Karpas-422 (cell line): ENCODE data around the gene CXCL8. TPM values are rescaled to one million over a fixed set of nuclear protein-coding genes. Genes with fewer than 3 reads are reported as not detected.

Experiments
- DNase-seq: peaks from one replicate; pipeline ENCODE4 v3.0.0-alpha.2; 2015
- H2AFZ ChIP-seq: fragments of 200-600 bp; sonication (generic); 2 replicates; pipeline ENCODE4 v1.6.1; 2014; ENCODE audit warnings: antibody characterized with exemption, low read length, mixed read lengths
- H3K27ac ChIP-seq: fragments of 200-600 bp; sonication (generic); 2 replicates; pipeline ENCODE4 v1.5.1; 2014; ENCODE audit warnings: mild to moderate bottlenecking, low read length, moderate library complexity
- H3K27me3 ChIP-seq: fragments of 200-600 bp; sonication (generic); 2 replicates; pipeline ENCODE4 v1.6.1; 2014; ENCODE audit warnings: low read length, mixed read lengths
- H3K36me3 ChIP-seq: fragments of 200-600 bp; sonication (generic); 2 replicates; pipeline ENCODE4 v1.6.1; 2014; ENCODE audit warnings: low read length, mixed read lengths; ENCODE audit not compliant: insufficient read depth
- H3K4me1 ChIP-seq: fragments of 200-600 bp; sonication (generic); 2 replicates; pipeline ENCODE4 v1.6.1; 2014; ENCODE audit warnings: mild to moderate bottlenecking, low read length, mixed read lengths
- H3K4me2 ChIP-seq: fragments of 200-600 bp; sonication (generic); 2 replicates; pipeline ENCODE4 v1.6.1; 2014; ENCODE audit warnings: low read length, low read depth, mild to moderate bottlenecking; ENCODE audit not compliant: poor library complexity, severe bottlenecking
- H3K4me3 ChIP-seq: fragments of 200-600 bp; sonication (generic); 2 replicates; pipeline ENCODE4 v1.5.1; 2014; ENCODE audit warnings: mild to moderate bottlenecking, antibody characterized with exemption, low read length, mixed read lengths
- H3K79me2 ChIP-seq: fragments of 200-600 bp; sonication (generic); 2 replicates; pipeline ENCODE4 v1.6.1; 2014; ENCODE audit warnings: mild to moderate bottlenecking, low read length, mixed read lengths
- H3K9ac ChIP-seq: fragments of 200-600 bp; sonication (generic); 2 replicates; pipeline ENCODE4 v1.6.0; 2014; ENCODE audit warnings: low read length
- H3K9me2 ChIP-seq: fragments of 200-600 bp; sonication (generic), shearing (Covaris generic); replicated peaks from 2 replicates; pipeline ENCODE4 v1.6.0; 2014; ENCODE audit warnings: mild to moderate bottlenecking, low read length, moderate library complexity; ENCODE audit not compliant: insufficient read depth
- H3K9me3 ChIP-seq: fragments of 300-700, 200-600 bp; sonication (generic); 2 replicates; pipeline ENCODE4 v1.6.1; 2014; ENCODE audit warnings: low read length, mixed read lengths
- H4K20me1 ChIP-seq: fragments of 200-600 bp; sonication (generic); 2 replicates; pipeline ENCODE4 v1.6.1; 2014; ENCODE audit warnings: mild to moderate bottlenecking, antibody characterized with exemption, low read length, low read depth; ENCODE audit not compliant: insufficient read depth
- total RNA-seq: library from RNA; depleted of rRNA; stranded (reverse); fragments of >200 nt; shearing (Covaris generic); gene quantifications from 2 replicates; pipeline ENCODE4 v1.2.3, GENCODE V29; 2014; ENCODE audit warnings: low replicate concordance

The CXCL8 gene
- total RNA-seq, 1 experiment from 2014 or later: not detected

DNA sequence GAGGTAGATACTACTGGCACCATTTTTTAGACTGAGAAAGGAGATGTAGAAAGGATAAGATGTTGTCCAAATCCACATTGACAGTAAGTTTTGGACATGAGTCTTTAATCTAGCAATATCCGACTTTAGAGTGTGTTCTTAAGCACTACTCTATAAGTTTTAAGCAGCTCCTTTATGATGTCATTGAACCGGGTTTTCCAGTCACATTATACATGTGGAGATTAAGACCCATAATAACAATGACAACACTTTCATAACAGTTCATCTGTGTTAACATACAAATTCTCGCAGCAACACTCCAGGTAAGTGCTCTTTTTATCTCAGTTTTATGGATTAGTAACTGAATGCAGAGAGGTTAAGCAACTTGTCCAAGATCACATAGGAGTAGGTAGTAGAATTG is 30.3 kb upstream of the CXCL8 start:
- Histone ChIP-seq H3K27ac (no peak overlapping the region), H3K27me3 (no peaks in the 10 kb centered on the region), H4K20me1 (no peaks in the 10 kb centered on the region), H3K36me3 (no peaks in the 10 kb centered on the region), H3K79me2 (no peaks in the 10 kb centered on the region), H2AFZ (no peak overlapping the region), H3K9me3 (no peaks in the 10 kb centered on the region), H3K4me3 (no peak overlapping the region), H3K4me1 (no peaks in the 10 kb centered on the region), H3K9ac (no peak overlapping the region), H3K9me2 (0 out of 2 replicates have a peak, but pooled peaks cover 4% of the 10 kb centered on the region), H3K4me2 (no peak overlapping the region)
- no peak for DNase-seq

GRCh38 chr4:73711989-73712388 is 28.4 kb upstream of the CXCL8 start:
- Histone ChIP-seq H3K9me2 (0 out of 2 replicates have a peak, but pooled peaks cover 4% of the 10 kb centered on the region), H4K20me1 (no peaks in the 10 kb centered on the region), H3K9me3 (no peaks in the 10 kb centered on the region), H3K4me2 (no peak overlapping the region), H3K9ac (no peak overlapping the region), H3K4me1 (no peaks in the 10 kb centered on the region), H3K27me3 (no peaks in the 10 kb centered on the region), H3K27ac (no peak overlapping the region), H3K4me3 (no peak overlapping the region), H3K79me2 (no peaks in the 10 kb centered on the region), H3K36me3 (no peaks in the 10 kb centered on the region), H2AFZ (no peak overlapping the region)
- no peak for DNase-seq

GRCh38 chr4:73713650-73714049 is 26.7 kb upstream of the CXCL8 start:
- H3K36me3 ChIP-seq: no peaks in the 10 kb centered on the region
- H4K20me1 ChIP-seq: no peaks in the 10 kb centered on the region
- no peaks in the 10 kb centered on the region for H3K79me2 ChIP-seq
- H3K27me3 ChIP-seq: no peaks in the 10 kb centered on the region
- no peak overlapping the region for H3K4me3 ChIP-seq
- H3K9ac ChIP-seq: no peak overlapping the region
- H3K27ac ChIP-seq: no peak overlapping the region
- no peaks in the 10 kb centered on the region for H3K4me1 ChIP-seq
- DNase-seq: no peak
- no peak overlapping the region for H3K4me2 ChIP-seq
- H3K9me2 ChIP-seq: 0 out of 2 replicates have a peak, but pooled peaks cover 4% of the 10 kb centered on the region
- no peak overlapping the region for H2AFZ ChIP-seq
- no peaks in the 10 kb centered on the region for H3K9me3 ChIP-seq

GRCh38 chr4:73714647-73715046 is 25.7 kb upstream of the CXCL8 start:
- H3K9me3 ChIP-seq: no peaks in the 10 kb centered on the region
- no peaks in the 10 kb centered on the region for H3K79me2 ChIP-seq

DNA sequence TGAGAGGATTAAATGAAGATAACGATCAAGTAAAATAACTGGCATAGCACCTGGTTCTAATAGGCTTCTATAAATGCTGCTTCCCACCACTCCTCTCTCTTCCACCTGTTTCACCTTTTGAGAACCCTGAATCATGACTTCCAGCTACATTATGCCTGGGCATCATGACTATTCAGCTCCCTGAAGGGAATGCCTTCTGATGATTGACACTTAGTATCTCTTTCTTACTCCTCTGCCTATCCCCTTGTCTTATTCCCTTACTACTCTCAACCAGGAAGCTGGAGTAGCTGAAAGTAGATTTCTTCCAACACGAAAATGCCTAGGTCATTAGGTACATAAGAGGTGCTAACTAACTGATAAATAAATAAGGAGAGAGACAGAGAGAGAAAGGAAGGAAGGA is 24.7 kb upstream of the CXCL8 start:
- Histone ChIP-seq H3K79me2 (no peaks in the 10 kb centered on the region), H3K4me1 (no peaks in the 10 kb centered on the region), H4K20me1 (no peaks in the 10 kb centered on the region), H3K9ac (no peak overlapping the region), H3K27ac (no peak overlapping the region), H3K4me2 (no peak overlapping the region), H3K9me3 (no peaks in the 10 kb centered on the region), H3K27me3 (no peaks in the 10 kb centered on the region), H3K4me3 (no peak overlapping the region), H2AFZ (no peak overlapping the region), H3K9me2 (no peaks in the 10 kb centered on the region), H3K36me3 (no peaks in the 10 kb centered on the region)
- no peak for DNase-seq

More at GRCh38 chr4:73714647-73715046, 25.7 kb upstream of the CXCL8 start:
- Histone ChIP-seq H3K9ac (no peak overlapping the region), H2AFZ (no peak overlapping the region), H3K4me3 (no peak overlapping the region), H3K4me1 (no peaks in the 10 kb centered on the region), H3K9me2 (0 out of 2 replicates have a peak, but pooled peaks cover 4% of the 10 kb centered on the region), H3K27ac (no peak overlapping the region), H3K27me3 (no peaks in the 10 kb centered on the region), H3K36me3 (no peaks in the 10 kb centered on the region), H3K4me2 (no peak overlapping the region), H4K20me1 (no peaks in the 10 kb centered on the region)
- DNase-seq: no peak

DNA sequence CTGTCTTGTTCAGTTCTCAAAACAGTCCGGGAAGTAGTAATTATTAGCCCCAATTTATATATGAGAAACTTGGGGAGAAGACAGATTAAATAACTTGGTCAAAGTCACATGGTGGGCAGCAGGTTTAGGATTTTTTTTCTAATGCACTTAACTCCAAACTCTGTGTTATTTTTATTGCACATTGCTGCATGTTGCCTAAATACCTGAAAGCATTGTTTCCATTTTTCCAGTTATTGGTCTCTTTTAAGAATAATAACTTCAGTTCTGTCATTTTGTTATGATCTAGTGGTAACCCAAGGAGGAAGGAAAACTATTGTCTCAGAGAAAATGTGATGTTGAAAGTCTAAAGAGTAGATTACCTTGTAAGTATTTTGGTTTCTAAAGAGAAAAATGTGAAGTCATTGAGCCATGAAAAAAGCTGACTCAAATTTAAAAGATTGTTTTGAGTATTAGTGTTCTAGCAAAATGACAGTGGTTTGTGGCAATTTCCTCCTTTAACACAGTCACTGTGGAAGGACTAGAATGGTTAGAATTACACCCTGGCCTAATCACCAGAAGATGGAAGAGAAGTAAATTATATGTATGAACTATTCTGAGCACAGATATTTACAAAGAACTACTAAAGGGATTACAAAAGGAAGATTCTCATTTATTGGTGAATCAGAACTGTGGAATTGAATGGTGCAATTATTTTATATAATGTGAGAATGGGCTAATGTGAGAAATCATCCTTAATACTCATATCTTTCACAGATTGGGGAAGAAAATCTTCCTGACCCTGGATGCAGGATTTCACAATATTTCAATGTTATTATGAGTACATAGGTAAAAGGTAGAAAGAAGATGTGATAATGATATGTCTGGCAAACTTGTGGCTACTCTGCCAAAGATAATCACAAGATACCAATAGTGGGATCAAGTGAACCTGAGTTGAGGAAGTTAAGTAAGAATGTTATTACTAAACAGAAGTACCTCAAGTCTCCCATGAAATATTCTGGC is 21.7 kb upstream of the CXCL8 start:
- no peaks in the 10 kb centered on the region for H3K9me3 ChIP-seq
- no peaks in the 10 kb centered on the region for H3K4me1 ChIP-seq
- no peak for DNase-seq
- H3K4me2 ChIP-seq: no peak overlapping the region
- no peak overlapping the region for H3K4me3 ChIP-seq
- no peaks in the 10 kb centered on the region for H4K20me1 ChIP-seq
- H3K36me3 ChIP-seq: no peaks in the 10 kb centered on the region
- H3K9ac ChIP-seq: no peak overlapping the region
- H3K9me2 ChIP-seq: no peaks in the 10 kb centered on the region
- no peaks in the 10 kb centered on the region for H3K27me3 ChIP-seq
- no peak overlapping the region for H2AFZ ChIP-seq
- H3K79me2 ChIP-seq: no peaks in the 10 kb centered on the region
- H3K27ac ChIP-seq: no peak overlapping the region

DNA sequence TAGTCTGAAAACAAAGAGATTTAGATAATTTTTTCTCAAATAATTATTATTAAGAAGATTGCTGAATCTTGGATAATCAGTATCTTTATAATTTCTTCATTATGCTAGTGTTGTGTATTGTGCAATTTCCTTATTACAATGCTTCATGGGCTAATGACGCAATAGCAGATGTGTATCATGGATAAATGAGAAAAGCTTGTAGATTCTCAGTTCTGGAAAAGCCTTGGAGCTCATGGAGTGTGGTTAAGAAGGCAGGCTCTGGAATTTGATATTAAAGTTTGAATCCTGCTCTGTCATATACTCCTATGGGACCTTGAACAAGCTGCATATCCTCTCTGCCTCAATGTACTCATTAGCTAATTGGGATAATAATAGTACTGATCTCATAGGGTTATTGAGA is 18.9 kb upstream of the CXCL8 start:
- Histone ChIP-seq H3K4me3 (no peak overlapping the region), H4K20me1 (no peaks in the 10 kb centered on the region), H3K4me2 (no peak overlapping the region), H3K4me1 (no peaks in the 10 kb centered on the region), H3K36me3 (no peaks in the 10 kb centered on the region), H3K27me3 (no peaks in the 10 kb centered on the region), H3K79me2 (no peaks in the 10 kb centered on the region), H3K9me3 (no peaks in the 10 kb centered on the region), H3K27ac (no peak overlapping the region), H3K9ac (no peak overlapping the region), H2AFZ (no peak overlapping the region), H3K9me2 (no peaks in the 10 kb centered on the region)
- DNase-seq: no peak

DNA sequence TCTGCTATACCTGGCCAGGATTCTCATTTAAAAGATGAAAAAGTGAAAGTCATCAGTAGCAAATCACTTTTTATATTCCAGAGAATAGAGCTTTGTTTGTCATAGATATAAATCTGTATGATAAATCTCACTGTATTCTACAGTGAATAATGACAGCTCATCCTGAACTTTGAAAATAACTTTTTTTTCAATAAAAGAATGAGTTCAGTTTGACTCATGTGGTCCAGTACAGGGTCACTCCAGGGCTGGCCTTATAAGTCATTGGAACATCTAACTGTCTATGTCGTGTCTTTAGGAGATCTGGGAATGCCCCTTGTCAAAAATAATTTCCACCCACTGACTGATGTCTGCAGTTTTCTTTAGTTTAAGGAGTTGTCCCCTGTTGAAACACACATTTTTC is 18.5 kb upstream of the CXCL8 start:
- Histone ChIP-seq H3K27ac (no peak overlapping the region), H3K9me2 (no peaks in the 10 kb centered on the region), H3K9me3 (no peaks in the 10 kb centered on the region), H3K4me2 (no peak overlapping the region), H3K4me1 (no peaks in the 10 kb centered on the region), H3K36me3 (no peaks in the 10 kb centered on the region), H2AFZ (no peak overlapping the region), H4K20me1 (no peaks in the 10 kb centered on the region), H3K4me3 (no peak overlapping the region), H3K9ac (no peak overlapping the region), H3K79me2 (no peaks in the 10 kb centered on the region), H3K27me3 (no peaks in the 10 kb centered on the region)
- no peak for DNase-seq
